OCI-LY3 (cell line): ENCODE data around the gene CIITA.

Experiments
- H2AFZ ChIP-seq: fragments of 200-600, 300-600 bp; shearing (Covaris generic); 2 replicates; pipeline ENCODE4 v1.6.0; 2014; ENCODE audit warnings: antibody characterized with exemption, low read depth, low read length
- H3K27ac ChIP-seq: fragments of 200-600, 300-600 bp; sonication (generic); 2 replicates; pipeline ENCODE4 v1.5.1; 2014; ENCODE audit warnings: mild to moderate bottlenecking, low read length, moderate library complexity, mixed read lengths
- H3K27me3 ChIP-seq: fragments of 200-600, 300-600 bp; sonication (generic); 2 replicates; pipeline ENCODE4 v1.6.1; 2014; ENCODE audit warnings: low read depth, low read length, mixed read lengths
- H3K36me3 ChIP-seq: fragments of 200-600, 300-600 bp; sonication (generic); replicated peaks from 2 replicates; pipeline ENCODE3; 2014; ENCODE audit warnings: low read depth, low read length, mixed read lengths
- H3K4me1 ChIP-seq: fragments of 300-600, 200-600 bp; sonication (generic); 2 replicates; pipeline ENCODE4 v1.6.1; 2014; ENCODE audit warnings: low read length, mixed read lengths
- H3K4me2 ChIP-seq: fragments of 200-600, 300-600 bp; sonication (generic); 2 replicates; pipeline ENCODE4 v1.6.1; 2014; ENCODE audit warnings: low read length, mixed read lengths
- H3K4me3 ChIP-seq: fragments of 300-600, 200-600 bp; sonication (generic); 2 replicates; pipeline ENCODE4 v1.5.1; 2014; ENCODE audit warnings: antibody characterized with exemption, mild to moderate bottlenecking, low read length, moderate library complexity
- H3K79me2 ChIP-seq: fragments of 300-600, 200-600 bp; shearing (Covaris generic); 2 replicates; pipeline ENCODE4 v1.6.1; 2014; ENCODE audit warnings: mild to moderate bottlenecking, low read length, mixed read lengths
- H3K9ac ChIP-seq: fragments of 300-600, 200-600 bp; shearing (Covaris generic); 2 replicates; pipeline ENCODE4 v1.6.0; 2014; ENCODE audit warnings: mild to moderate bottlenecking, low read length, moderate library complexity
- H3K9me3 ChIP-seq: fragments of 200-600, 300-600 bp; shearing (Covaris generic); 2 replicates; pipeline ENCODE4 v1.6.1; 2014; ENCODE audit warnings: low read length, mixed read lengths; ENCODE audit not compliant: insufficient read depth
- H4K20me1 ChIP-seq: fragments of 200-600, 300-600 bp; sonication (generic); 2 replicates; pipeline ENCODE4 v1.6.1; 2016; ENCODE audit warnings: low read length, mixed read lengths; ENCODE audit not compliant: insufficient read depth
- EZH2phosphoT487 ChIP-seq: fragments of 200-600 bp; shearing (Covaris generic); IDR thresholded peaks from 2 replicates; pipeline ENCODE4 v1.6.1; 2018; ENCODE audit warnings: antibody characterized with exemption, mixed run types, low read depth
- TF ChIP-seq, protein P1 (sequence below): fragments of 200-600, 300-600 bp; sonication (generic); IDR thresholded peaks from 2 replicates; pipeline ENCODE4 v1.5.1; 2014; ENCODE audit warnings: antibody characterized with exemption, low read length, low read depth

Gene CIITA

DNA sequence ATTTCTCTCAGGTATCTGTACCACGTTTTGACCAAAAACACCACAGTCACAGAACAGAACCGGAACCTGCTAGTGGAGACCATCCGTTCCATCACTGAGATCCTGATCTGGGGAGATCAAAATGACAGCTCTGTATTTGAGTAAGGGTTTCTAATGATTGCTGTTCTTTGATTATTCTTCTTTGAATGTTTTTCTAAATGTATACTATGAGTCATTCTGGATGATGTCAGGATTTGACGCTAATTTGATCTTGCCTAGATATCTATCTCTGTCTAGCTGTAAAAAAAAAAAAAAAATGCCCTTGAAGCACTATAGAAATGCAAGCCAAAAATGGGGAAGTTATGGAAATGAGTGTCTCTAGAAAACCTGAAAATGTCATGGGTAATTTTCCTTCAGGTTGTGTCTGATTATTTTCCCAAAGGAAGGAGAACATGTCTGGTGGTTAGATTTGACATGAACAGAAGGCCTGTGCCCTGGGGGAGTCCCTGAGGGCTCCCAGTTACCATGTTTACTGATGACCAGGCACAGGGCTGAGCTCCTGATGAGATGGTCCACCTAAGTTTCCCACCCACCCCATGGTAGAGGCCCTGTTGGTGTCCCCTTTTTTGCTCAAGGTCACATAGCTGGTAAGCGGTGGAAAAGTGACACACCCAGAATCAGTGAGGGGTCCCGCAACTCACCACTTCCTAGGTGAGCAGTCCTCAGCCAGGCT lies 80.9 kb downstream of the CIITA start:
- no peak overlapping the region for H3K9ac ChIP-seq
- H3K27me3 ChIP-seq, result no peaks in the 10 kb centered on the region
- no peak overlapping the region for H3K4me3 ChIP-seq
- H3K27ac ChIP-seq, result no peak overlapping the region
- no peak for TF ChIP-seq EZH2phosphoT487
- TF ChIP-seq, protein P1, sequence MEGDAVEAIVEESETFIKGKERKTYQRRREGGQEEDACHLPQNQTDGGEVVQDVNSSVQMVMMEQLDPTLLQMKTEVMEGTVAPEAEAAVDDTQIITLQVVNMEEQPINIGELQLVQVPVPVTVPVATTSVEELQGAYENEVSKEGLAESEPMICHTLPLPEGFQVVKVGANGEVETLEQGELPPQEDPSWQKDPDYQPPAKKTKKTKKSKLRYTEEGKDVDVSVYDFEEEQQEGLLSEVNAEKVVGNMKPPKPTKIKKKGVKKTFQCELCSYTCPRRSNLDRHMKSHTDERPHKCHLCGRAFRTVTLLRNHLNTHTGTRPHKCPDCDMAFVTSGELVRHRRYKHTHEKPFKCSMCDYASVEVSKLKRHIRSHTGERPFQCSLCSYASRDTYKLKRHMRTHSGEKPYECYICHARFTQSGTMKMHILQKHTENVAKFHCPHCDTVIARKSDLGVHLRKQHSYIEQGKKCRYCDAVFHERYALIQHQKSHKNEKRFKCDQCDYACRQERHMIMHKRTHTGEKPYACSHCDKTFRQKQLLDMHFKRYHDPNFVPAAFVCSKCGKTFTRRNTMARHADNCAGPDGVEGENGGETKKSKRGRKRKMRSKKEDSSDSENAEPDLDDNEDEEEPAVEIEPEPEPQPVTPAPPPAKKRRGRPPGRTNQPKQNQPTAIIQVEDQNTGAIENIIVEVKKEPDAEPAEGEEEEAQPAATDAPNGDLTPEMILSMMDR, result no peak
- H3K4me1 ChIP-seq, result peaks cover 28% of the 10 kb centered on the region
- no peaks in the 10 kb centered on the region for H3K9me3 ChIP-seq
- peaks cover 10% of the 10 kb centered on the region for H3K79me2 ChIP-seq
- no peaks in the 10 kb centered on the region; the same call in 1 of the 2 replicates for H4K20me1 ChIP-seq
- H3K4me2 ChIP-seq, result peak overlapping the region; percentile 40
- no peak overlapping the region for H2AFZ ChIP-seq
- peaks cover 4% of the 10 kb centered on the region for H3K36me3 ChIP-seq

GRCh38 chr16:10959161-10959560 lies 82.2 kb downstream of the CIITA start:
- H3K36me3 ChIP-seq, result peaks cover 6% of the 10 kb centered on the region
- H3K27ac ChIP-seq, result no peak overlapping the region
- H4K20me1 ChIP-seq, result no peaks in the 10 kb centered on the region
- no peak overlapping the region for H3K4me2 ChIP-seq
- peaks cover 10% of the 10 kb centered on the region for H3K79me2 ChIP-seq
- H3K4me1 ChIP-seq, result peaks cover 29% of the 10 kb centered on the region
- TF ChIP-seq, protein P1, result no peak
- no peak for TF ChIP-seq EZH2phosphoT487
- no peak overlapping the region for H3K9ac ChIP-seq
- H2AFZ ChIP-seq, result no peak overlapping the region
- H3K27me3 ChIP-seq, result no peaks in the 10 kb centered on the region
- H3K4me3 ChIP-seq, result no peak overlapping the region
- H3K9me3 ChIP-seq, result no peaks in the 10 kb centered on the region

DNA sequence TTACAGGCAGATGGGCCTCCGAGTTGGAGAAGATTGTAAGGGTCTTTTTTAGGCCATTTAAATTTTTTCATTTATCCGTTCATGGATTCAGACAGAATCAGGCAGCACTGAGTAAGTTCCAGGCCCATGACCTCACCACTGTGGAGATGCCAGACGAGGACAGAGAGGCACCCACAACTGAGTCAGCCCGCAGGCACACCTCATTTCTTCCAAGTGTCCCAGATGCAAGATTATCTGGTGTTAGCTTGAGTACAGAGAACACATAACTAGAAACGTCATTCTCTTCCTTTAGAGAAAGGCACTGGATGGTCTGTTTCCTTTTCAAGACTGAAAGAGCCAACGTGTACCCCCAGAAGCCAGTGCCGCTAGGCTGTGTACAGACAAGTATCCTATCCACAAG lies 84.2 kb downstream of the CIITA start:
- no peaks in the 10 kb centered on the region for H3K79me2 ChIP-seq
- H3K4me3 ChIP-seq, result no peak overlapping the region
- H3K9me3 ChIP-seq, result peaks cover 2% of the 10 kb centered on the region; the same call in 1 of the 2 replicates
- no peaks in the 10 kb centered on the region for H3K27me3 ChIP-seq
- H3K27ac ChIP-seq, result no peak overlapping the region
- H2AFZ ChIP-seq, result no peak overlapping the region
- peaks cover 41% of the 10 kb centered on the region for H3K4me1 ChIP-seq
- peaks cover 10% of the 10 kb centered on the region for H3K36me3 ChIP-seq
- H3K4me2 ChIP-seq, result no peak overlapping the region
- H3K9ac ChIP-seq, result no peak overlapping the region
- H4K20me1 ChIP-seq, result no peaks in the 10 kb centered on the region
- TF ChIP-seq, protein P1, result no peak
- TF ChIP-seq EZH2phosphoT487, result no peak

DNA sequence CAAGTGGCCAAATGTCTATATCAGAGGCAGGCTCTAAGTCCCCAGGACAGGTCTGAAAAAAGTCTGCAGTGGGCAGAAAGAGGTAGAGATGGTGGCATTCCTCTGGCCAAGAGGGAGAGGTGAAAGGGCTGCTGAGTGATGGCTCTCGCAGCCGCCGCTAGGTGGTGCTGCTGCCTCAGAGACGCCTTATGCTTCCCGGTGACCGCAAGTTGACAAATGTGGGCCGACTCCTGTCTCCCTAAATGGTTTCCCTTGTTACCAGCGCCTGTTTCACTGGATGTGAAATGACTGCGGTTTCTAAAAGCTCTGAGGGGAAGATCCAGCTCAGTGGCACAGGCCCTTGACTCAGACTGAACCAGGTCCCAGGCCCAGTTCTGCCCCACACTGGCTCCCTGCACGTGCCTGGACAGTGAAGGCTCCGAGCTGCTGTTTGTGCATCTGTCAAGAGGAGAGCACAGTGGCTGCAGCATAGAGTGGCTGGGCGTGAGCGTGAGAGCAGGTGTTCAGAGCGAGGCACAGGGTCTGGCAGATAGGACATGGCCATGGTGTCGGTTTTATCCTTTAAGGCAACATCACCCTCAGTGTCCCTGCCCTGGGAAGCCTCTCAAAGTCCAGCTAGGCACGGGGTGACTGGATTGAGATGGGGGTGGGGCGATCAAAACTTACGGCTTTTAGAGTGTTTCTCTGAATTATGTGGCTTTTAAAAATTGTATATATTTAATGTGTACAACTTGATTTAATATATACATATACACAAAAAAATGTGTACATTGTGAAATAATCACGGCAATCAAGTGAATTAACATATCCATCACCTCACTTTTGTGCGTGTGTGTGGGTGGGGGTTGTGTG lies 87.3 kb downstream of the CIITA start:
- Histone ChIP-seq H3K4me2 (peak overlapping the region; percentile 82), H3K36me3 (peaks cover 12% of the 10 kb centered on the region), H3K79me2 (no peaks in the 10 kb centered on the region), H3K9me3 (peaks cover 3% of the 10 kb centered on the region; the same call in 1 of the 2 replicates), H2AFZ (no peak overlapping the region), H3K4me1 (peaks cover 36% of the 10 kb centered on the region), H3K27me3 (no peaks in the 10 kb centered on the region), H3K4me3 (peak overlapping the region; percentile 58), H3K27ac (peak overlapping the region; percentile 78), H3K9ac (peak overlapping the region; percentile 22), H4K20me1 (no peaks in the 10 kb centered on the region)
- TF ChIP-seq, protein P1, result peak; percentile 91
- no peak for TF ChIP-seq EZH2phosphoT487
